CD4-positive, alpha-beta T cell treated with Interleukin-6 for 4 hours (primary cell): ENCODE results near the gene BRIX1.
A peak's percentile ranks its signal among the peaks of the same experiment; 100 is the strongest.
"Not testable (repeated sequence)": the region's sequence is repeated elsewhere in the genome, so short reads cannot be mapped to it uniquely, and the experiment has no call there.

Source experiments
- DNase-seq: peaks from one replicate; pipeline ENCODE4 v3.0.0-alpha.2; 2020; ENCODE audit warnings: mixed read lengths

The BRIX1 gene

DNA sequence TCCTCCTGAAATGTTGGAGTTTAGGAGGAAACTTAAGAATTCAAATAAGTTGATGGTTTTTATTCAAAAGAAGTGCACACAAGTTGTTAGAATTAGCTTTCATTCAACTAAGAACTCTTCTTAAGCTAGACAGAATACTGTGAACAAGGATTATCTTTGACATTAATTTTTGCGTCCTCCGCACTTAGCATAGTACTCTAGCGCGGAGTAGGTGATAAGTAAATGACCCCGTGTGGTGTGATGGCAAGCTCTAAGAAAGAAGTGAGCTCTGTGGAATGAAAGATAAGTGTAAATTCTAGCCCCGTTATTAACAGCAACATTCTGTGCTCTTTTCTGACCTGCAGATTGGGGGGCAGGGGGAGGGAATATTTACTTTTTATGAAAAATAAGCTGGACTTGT lies 1.0 kb downstream of the BRIX1 start:
- no peak for DNase-seq

DNA sequence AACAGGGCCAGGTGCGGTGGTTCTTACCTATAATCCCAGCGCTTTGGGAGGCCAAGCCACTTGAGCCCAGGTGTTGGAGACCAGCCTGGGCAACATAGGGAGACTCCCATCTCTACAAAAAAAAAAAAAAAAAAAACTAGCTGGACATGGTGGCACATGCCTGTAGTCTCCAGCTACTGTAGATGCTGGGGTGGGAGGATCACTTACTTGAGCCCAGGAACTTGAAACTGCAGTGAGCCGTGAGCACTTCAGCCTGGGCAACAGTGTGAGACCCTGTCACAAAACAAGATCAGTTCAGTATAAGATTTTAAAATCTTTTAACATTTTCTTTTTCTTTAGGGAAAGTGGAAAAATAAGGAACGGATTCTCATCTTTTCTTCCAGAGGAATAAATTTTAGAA lies 2.5 kb downstream of the BRIX1 start:
- no peak for DNase-seq

- no peak for DNase-seq
Observed at GRCh38 chr5:34919077-34919476, 3.6 kb downstream of the BRIX1 start.

GRCh38 chr5:34923256-34923655 lies 7.7 kb downstream of the BRIX1 start:
- not testable (repeated sequence) for DNase-seq

DNA sequence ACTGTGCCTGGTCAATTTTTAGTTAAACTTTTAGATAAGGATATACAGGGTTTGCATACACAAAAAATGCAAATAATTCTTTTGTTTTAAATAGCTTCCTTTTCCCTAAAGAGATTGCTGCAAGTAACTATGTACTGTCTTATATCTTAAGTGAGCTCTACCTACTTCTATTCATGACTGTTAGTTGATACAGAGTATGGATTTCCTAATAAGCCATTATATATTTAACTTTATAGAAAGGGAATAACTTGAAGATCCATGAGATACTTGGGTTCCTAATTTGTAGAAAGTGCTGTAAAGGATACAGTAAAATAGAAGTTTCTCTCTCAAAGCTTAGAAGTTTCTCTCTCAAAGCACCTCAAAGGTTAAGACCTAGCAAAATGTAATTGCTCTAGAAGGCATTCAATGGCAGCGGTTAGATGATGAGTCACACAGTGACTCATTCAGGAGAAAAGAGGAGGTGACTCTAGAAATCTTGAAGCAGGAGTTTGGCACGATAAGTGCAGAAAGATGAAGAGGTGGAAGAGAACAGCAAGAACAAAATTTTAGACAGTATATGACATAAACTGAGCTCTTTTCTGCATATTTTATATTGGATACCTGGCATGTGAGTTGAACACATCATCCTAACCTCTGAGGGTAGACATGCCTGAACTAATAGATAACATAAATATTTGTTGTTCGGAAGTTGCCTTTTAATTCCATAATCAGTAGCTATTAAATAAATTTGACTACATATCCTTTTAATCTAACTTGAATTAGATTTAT lies 8.4 kb downstream of the BRIX1 start:
- peak; percentile 43 for DNase-seq

GRCh38 chr5:34924462-34924765 lies 8.9 kb downstream of the BRIX1 start:
- no peak for DNase-seq

- no peak for DNase-seq
Observed at GRCh38 chr5:34926318-34926888, 10.9 kb downstream of the BRIX1 start.

DNA sequence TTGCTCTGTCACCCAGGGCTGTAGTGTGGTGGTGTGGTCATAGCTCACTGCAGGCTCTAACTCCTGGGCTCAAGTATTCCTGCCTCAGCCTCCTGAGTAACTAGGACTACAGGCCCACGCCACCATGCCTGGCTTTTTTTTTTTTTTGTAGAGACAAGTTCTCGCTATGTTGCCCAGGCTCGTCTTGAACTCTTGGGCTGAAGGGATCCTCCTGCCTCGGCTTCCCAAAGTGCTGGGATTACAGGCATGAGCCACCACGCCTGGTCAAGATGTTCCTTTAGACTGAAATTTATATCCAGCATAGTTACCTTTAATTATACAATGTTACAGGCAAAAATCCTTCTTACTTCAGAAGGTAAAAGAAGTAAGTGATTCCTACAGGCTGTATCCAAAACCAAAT lies 12.3 kb downstream of the BRIX1 start:
- DNase-seq: no peak

DNA sequence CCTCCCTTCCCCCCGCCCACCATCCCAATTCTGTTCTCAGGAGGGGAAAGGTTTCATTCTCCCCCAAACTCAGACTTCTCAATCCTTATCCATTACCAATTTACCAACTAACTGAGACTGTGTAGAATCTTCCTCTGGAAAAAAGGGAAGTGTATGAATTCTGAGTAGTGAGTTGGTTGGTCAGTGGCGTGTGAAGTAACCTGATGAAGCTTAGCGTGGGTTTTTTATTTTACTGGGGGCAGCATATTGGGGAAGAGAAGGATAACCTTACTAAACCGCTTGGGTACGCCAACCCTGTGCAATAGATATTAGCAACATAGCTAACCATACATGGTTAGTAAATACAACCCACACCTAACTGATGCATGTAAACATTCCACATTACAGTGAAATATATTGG lies 12.8 kb downstream of the BRIX1 start:
- no peak for DNase-seq

DNA sequence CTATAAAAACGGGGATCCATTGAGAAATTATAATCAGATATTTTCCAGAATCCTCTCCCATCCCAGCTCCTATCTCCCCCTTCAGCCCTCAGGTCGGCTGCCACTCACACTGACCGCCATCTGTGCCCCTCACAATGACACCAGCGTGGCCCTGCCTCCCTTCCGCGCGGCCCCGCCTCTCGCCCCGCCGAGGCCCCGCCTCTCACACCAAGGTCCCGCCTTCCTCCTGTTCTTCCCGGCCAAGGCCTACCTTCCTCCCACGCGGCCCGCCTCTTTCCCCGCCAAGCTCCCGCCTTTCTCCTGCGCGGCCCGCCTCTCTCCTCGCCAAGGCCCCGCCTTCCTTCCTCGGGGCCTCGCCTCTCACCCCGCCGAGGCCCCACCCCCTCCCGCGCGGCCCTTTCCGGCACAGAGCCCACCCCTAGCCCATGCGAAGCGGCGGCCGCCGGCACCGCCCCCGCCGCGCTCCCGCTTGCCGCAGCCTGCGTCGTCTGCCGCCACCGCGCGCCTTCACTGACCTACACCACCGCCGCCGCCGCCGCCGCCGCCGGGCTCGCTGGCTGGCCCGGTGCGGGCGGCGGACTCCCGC lies 13.7 kb downstream of the BRIX1 start, which contains the start of gene DNAJC21:
Gene DNAJC21 (plus strand): TSS at position 426 of the 586 bp plus-strand sequence. CDS start 261 bp downstream, outside the sequence.
- peak; percentile 98 for DNase-seq

- DNase-seq: peak; percentile 85
Observed at GRCh38 chr5:34929720-34930461, 14.4 kb downstream of the BRIX1 start.

GRCh38 chr5:34930462-34930844 lies 14.9 kb downstream of the BRIX1 start:
- no peak for DNase-seq

GRCh38 chr5:34930870-34931269 lies 15.4 kb downstream of the BRIX1 start:
- DNase-seq: no peak

- DNase-seq: no peak
Observed at GRCh38 chr5:34932947-34933346, 17.4 kb downstream of the BRIX1 start.

DNA sequence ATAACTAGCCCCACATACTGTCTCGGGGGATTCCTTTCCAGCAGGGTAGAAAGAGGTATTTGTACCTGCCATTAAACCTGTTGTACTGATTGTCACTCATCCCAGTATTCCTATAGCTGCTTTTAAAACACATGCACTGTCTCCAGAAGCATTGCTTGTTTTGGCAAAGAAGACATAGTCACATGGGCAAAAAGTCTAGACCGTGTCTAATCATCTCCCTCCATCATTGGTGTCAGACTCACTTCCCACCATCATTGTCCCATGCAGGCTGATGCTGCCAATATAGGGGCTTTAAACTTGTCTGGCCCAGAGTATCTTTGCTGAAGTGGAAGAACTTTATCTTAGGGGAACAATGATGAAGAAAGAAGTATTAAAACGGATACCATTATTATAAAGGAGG lies 26.4 kb downstream of the BRIX1 start:
- DNase-seq: no peak

DNA sequence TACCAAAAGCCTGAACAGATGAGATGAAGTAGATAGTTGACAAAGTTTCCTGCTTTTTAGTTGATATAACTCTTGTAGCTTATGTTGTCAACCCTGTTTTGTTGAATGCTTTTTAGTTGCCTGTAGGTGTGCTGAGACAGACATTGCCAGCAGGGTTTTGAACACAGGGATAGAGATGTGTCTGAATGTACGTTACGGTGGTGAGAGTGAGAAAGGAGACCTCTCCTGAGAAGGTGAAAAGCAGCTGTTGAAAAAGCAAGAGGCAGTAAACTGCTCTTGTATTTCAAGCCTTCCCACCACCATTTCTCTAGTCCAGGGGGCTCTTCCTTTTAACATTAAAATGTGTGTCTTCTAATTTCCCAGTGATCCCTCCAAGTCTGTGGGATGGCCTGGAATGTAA lies 28.5 kb downstream of the BRIX1 start:
- DNase-seq: no peak

DNA sequence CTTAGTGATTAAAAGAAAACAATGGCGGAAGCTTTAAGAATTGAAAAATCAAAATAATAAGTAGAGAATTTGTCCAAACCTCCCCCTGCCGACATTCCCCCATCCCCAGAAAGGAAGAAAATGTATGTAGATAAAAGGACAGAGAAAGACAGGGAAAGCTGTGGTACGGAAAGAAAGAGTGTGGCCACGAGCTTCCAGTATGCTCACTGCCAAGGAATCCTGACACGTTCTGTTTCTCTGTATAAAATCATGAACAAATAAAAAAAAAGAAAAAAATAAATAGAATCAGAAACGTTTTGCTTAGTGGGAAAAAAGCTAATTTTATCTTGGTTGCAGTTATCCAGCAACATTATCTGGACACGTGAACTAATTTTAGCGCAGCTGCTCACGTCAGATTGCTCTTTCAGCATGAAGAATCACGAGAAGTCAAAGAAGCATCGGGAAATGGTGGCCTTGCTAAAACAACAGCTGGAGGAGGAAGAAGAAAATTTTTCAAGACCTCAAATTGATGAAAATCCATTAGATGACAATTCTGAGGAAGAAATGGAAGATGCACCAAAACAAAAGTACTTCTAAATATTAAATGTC lies 29.0 kb downstream of the BRIX1 start:
- DNase-seq: no peak

DNA sequence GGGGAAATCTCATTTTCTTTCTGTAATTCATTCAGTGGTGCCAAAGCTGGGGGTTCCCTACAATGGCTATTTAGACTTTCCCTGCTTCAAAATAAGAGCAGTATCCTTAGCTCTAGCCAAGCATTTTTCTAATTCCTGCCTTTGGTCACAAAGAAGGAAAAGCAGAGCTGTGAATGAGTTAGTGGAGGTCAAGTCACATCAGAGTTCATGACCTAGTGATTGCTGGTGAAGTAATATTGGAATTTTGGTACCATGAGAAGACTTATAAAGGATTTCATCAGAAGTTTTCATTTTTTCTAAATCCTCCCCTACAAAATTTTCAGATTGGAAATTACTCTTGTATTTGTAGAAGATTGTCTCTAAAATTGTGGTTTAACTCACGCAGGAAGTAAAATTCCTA lies 41.8 kb downstream of the BRIX1 start:
- DNase-seq: no peak

DNA sequence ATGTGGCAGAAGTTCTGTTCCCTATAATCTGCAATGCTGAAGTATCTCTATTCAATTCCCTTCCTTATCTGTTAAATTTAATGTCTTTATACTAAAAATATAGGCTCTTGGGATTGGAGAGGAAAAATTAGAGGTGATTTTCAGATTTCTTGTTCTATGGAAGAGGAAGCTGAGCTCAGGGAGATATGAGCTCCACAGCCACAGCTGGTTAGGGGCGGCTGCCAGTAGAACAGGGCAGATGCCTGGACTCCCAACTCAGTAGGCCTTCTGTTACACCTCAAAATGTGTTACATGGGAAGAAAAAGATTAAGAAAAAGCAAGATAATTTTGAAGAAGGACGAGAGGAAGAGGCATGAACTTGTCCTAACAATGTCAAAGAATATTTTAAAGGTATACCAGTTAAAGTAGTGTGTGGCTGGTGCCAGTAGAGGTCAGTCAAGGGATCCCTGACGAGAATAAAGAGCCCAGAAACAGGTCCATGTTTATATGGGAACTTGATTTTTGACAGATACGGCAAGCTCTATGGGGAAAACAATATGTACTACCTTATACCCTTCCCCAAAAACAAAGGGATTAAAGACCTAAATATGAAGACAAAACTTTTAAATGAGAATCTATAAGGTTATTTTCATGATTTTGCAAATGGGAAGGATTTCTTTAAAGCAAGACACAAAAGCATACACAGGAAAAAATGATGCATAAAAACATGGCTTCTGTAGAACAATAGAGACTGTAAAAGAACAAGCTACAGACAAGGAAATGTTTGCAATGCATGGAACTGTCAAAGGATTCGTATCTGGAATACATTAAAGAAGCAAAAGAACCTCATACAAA lies 42.6 kb downstream of the BRIX1 start:
- peak; percentile 9 for DNase-seq

GRCh38 chr5:34959323-34959722 lies 43.8 kb downstream of the BRIX1 start:
- DNase-seq: no peak

DNA sequence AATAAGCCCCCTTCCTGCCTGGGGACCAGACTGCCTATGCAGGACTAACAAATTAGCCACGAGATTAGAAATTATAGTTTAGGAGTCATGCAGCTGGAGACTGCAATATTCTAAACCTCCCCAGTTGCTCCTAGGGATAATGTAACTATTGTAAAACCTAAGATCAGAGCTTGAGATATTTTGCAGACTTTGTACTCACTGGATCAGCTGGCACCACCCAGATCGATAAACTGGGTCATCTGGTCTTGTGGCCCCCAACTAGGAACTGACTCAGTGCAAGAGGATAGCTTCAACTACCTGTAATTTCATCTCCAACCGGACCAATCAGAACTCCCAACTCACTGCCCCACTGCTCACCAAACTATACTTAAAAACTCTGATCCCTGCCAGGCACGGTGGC lies 52.0 kb downstream of the BRIX1 start:
- no peak for DNase-seq

GRCh38 chr5:34968258-34968657 lies 52.7 kb downstream of the BRIX1 start:
- no peak for DNase-seq

- DNase-seq: no peak
Observed at GRCh38 chr5:34970552-34970951, 55.0 kb downstream of the BRIX1 start.
